ENCODE results near the gene SMIM17. TPM values are rescaled to one million over a fixed set of nuclear protein-coding genes. Genes with fewer than 3 reads are reported as not detected.

The SMIM17 gene
- polyA plus RNA-seq, 1 of the 3 experiments (the other 2 are of a cell fraction), result 0.05 TPM

DNA sequence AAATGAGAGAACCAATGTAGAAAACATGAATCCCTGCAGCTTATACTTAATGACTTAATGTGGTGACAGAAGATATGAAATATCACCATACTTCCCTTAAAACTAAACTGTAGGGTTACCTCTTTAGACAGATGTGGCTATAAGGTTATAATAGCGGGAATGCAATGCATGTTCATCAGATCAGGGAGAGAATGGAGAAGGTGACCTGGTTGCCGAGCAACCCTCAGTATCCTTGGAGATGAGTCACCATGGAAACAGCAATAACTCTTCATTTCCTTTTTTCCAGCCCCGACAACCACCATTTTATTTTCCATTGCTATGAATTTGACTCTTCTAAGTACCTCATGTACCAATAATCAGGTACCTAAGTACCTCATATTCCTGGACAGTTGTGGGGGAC, 56.6 kb downstream of the SMIM17 start:
- Histone ChIP-seq H4K20me1 (ENCODE audit: insufficient read depth) (no peaks in the 10 kb centered on the region), H3K36me3 (replicated peaks in 1 of 2; ENCODE audit: control insufficient read depth in 1 of 2, insufficient read depth in 2 of 2, low read length in 1 of 2) (no peaks in the 10 kb centered on the region), H3K4me3 (ENCODE audit: low read depth in 2 of 2, low read length in 1 of 2) (no peak overlapping the region), H3K4me2 (no peak overlapping the region), H3K9ac (no peak overlapping the region), H3K27me3 (ENCODE audit: insufficient read depth) (no peaks in the 10 kb centered on the region), H3K79me2 (ENCODE audit: insufficient read depth) (no peaks in the 10 kb centered on the region), H3F3A (replicated peaks; ENCODE audit: insufficient read depth) (no peaks in the 10 kb centered on the region), H3K9me3 (peaks cover 9% of the 10 kb centered on the region; the same call in 1 of the 2 replicates), H3K27ac (ENCODE audit: low read depth in 2 of 2, low read length in 1 of 2) (no peak overlapping the region), H2AFZ (ENCODE audit: low read depth) (no peak overlapping the region), H3K9me2 (no peaks in the 10 kb centered on the region), H3K4me1 (ENCODE audit: control insufficient read depth in 1 of 2, insufficient read depth in 2 of 2, low read depth in 1 of 2, low read length in 1 of 2) (no peaks in the 10 kb centered on the region)
- 7% methylated on average over 3 of the region's 3 CpGs for WGBS (ENCODE audit: low lambda C conversion rate)
- ChIA-PET CTCF (no interaction called here), POLR2A (no interaction called here)
- DNase-seq, result no peak
- TF ChIP-seq CHD2 (IDR thresholded peaks at IDR 0.05; ENCODE audit: low read length, partially characterized antibody), result no peak
- TF ChIP-seq MXI1 (IDR thresholded peaks at IDR 0.05; ENCODE audit: low read depth, low read length), result no peak
- no peak for TF ChIP-seq RXRA (IDR thresholded peaks at IDR 0.05; ENCODE audit: borderline replicate concordance, low read depth)
- TF ChIP-seq FOSL2 (IDR thresholded peaks at IDR 0.05; ENCODE audit: borderline replicate concordance, low read depth), result no peak
- no peak for TF ChIP-seq JUND (IDR thresholded peaks at IDR 0.05)
- TF ChIP-seq, protein P1, sequence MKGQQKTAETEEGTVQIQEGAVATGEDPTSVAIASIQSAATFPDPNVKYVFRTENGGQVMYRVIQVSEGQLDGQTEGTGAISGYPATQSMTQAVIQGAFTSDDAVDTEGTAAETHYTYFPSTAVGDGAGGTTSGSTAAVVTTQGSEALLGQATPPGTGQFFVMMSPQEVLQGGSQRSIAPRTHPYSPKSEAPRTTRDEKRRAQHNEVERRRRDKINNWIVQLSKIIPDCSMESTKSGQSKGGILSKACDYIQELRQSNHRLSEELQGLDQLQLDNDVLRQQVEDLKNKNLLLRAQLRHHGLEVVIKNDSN (IDR thresholded peaks at IDR 0.05; ENCODE audit: borderline replicate concordance, low read depth), result no peak
- no peak for TF ChIP-seq YY1 (IDR thresholded peaks at IDR 0.05; ENCODE audit: low read depth)
- no peak for TF ChIP-seq POLR2AphosphoS5 (IDR thresholded peaks at IDR 0.05; ENCODE audit: low read depth, low read length)
- TF ChIP-seq GATA2 (CRISPR knock-in tag; IDR thresholded peaks at IDR 0.05), result no peak
- TF ChIP-seq TEAD4 (IDR thresholded peaks at IDR 0.05; ENCODE audit: borderline replicate concordance, insufficient read depth), result no peak
- TF ChIP-seq, protein P2, sequence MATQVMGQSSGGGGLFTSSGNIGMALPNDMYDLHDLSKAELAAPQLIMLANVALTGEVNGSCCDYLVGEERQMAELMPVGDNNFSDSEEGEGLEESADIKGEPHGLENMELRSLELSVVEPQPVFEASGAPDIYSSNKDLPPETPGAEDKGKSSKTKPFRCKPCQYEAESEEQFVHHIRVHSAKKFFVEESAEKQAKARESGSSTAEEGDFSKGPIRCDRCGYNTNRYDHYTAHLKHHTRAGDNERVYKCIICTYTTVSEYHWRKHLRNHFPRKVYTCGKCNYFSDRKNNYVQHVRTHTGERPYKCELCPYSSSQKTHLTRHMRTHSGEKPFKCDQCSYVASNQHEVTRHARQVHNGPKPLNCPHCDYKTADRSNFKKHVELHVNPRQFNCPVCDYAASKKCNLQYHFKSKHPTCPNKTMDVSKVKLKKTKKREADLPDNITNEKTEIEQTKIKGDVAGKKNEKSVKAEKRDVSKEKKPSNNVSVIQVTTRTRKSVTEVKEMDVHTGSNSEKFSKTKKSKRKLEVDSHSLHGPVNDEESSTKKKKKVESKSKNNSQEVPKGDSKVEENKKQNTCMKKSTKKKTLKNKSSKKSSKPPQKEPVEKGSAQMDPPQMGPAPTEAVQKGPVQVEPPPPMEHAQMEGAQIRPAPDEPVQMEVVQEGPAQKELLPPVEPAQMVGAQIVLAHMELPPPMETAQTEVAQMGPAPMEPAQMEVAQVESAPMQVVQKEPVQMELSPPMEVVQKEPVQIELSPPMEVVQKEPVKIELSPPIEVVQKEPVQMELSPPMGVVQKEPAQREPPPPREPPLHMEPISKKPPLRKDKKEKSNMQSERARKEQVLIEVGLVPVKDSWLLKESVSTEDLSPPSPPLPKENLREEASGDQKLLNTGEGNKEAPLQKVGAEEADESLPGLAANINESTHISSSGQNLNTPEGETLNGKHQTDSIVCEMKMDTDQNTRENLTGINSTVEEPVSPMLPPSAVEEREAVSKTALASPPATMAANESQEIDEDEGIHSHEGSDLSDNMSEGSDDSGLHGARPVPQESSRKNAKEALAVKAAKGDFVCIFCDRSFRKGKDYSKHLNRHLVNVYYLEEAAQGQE (IDR thresholded peaks at IDR 0.05; ENCODE audit: low read depth, low read length), result no peak
- no peak for TF ChIP-seq FOXM1 (IDR thresholded peaks at IDR 0.05; ENCODE audit: low read depth)
- TF ChIP-seq, protein P3, sequence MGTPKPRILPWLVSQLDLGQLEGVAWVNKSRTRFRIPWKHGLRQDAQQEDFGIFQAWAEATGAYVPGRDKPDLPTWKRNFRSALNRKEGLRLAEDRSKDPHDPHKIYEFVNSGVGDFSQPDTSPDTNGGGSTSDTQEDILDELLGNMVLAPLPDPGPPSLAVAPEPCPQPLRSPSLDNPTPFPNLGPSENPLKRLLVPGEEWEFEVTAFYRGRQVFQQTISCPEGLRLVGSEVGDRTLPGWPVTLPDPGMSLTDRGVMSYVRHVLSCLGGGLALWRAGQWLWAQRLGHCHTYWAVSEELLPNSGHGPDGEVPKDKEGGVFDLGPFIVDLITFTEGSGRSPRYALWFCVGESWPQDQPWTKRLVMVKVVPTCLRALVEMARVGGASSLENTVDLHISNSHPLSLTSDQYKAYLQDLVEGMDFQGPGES (IDR thresholded peaks at IDR 0.05; ENCODE audit: low read depth, low read length), result no peak
- TF ChIP-seq, protein P4, sequence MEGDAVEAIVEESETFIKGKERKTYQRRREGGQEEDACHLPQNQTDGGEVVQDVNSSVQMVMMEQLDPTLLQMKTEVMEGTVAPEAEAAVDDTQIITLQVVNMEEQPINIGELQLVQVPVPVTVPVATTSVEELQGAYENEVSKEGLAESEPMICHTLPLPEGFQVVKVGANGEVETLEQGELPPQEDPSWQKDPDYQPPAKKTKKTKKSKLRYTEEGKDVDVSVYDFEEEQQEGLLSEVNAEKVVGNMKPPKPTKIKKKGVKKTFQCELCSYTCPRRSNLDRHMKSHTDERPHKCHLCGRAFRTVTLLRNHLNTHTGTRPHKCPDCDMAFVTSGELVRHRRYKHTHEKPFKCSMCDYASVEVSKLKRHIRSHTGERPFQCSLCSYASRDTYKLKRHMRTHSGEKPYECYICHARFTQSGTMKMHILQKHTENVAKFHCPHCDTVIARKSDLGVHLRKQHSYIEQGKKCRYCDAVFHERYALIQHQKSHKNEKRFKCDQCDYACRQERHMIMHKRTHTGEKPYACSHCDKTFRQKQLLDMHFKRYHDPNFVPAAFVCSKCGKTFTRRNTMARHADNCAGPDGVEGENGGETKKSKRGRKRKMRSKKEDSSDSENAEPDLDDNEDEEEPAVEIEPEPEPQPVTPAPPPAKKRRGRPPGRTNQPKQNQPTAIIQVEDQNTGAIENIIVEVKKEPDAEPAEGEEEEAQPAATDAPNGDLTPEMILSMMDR (IDR thresholded peaks at IDR 0.05), result no peak

All from SK-N-SH (cell line).